Measurements from ENCODE around the gene DYRK1A. TPM values are rescaled to one million over a fixed set of nuclear protein-coding genes. Genes with fewer than 3 reads are reported as not detected.

DYRK1A gene
- total RNA-seq, 1 donor from 2014 or later, result 76.0 TPM

GRCh38 chr21:37566790-37567615 lies 200.4 kb downstream of the DYRK1A start:
- DNase-seq (ENCODE audit: low read depth), result no peak

- DNase-seq (ENCODE audit: low read depth), result no peak
Measured at GRCh38 chr21:37568415-37568814, 201.8 kb downstream of the DYRK1A start.

GRCh38 chr21:37568916-37569315 lies 202.3 kb downstream of the DYRK1A start:
- DNase-seq (ENCODE audit: low read depth), result no peak

- no peak for DNase-seq (ENCODE audit: low read depth)
Measured at GRCh38 chr21:37571442-37571841, 204.9 kb downstream of the DYRK1A start.

GRCh38 chr21:37574316-37574715 lies 207.7 kb downstream of the DYRK1A start:
- no peak for DNase-seq (ENCODE audit: low read depth)

- no peak for DNase-seq (ENCODE audit: low read depth)
Measured at GRCh38 chr21:37574751-37575150, 208.2 kb downstream of the DYRK1A start.

- no peak for DNase-seq (ENCODE audit: low read depth)
Measured at GRCh38 chr21:37575580-37575979, 209.0 kb downstream of the DYRK1A start.

Other genes with a start within 250 kb of the DYRK1A start
- gene VPS26C, start 99.4 kb upstream of the DYRK1A start, total RNA-seq, result 53.7 and 108 TPM in 2 replicates

Data from renal cortical epithelial cell (primary cell).